ENCODE data around the gene STAB1.

DNA sequence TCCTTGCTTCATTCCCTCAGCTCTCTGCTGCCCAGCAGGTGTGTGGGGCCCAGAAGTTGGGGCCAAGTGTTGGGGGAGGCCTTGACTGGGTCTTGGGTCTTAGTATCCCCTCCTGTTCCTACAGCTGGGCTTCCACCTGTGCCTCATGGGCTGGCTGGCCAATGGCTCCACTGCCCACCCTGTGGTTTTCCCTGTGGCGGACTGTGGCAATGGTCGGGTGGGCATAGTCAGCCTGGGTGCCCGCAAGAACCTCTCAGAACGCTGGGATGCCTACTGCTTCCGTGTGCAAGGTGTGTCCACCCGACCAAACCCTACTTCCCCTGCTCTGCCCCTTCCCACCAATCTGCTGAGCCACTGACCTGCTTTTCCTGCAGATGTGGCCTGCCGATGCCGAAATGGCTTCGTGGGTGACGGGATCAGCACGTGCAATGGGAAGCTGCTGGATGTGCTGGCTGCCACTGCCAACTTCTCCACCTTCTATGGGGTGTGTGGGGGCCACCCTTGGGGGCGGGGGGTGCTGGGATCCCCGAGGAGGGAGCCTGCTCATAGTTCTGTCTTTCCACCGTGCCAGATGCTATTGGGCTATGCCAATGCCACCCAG is 27.6 kb downstream of the STAB1 start:
- no peak for TF ChIP-seq POLR2A (IDR thresholded peaks at IDR 0.05)
- TF ChIP-seq, protein P1, sequence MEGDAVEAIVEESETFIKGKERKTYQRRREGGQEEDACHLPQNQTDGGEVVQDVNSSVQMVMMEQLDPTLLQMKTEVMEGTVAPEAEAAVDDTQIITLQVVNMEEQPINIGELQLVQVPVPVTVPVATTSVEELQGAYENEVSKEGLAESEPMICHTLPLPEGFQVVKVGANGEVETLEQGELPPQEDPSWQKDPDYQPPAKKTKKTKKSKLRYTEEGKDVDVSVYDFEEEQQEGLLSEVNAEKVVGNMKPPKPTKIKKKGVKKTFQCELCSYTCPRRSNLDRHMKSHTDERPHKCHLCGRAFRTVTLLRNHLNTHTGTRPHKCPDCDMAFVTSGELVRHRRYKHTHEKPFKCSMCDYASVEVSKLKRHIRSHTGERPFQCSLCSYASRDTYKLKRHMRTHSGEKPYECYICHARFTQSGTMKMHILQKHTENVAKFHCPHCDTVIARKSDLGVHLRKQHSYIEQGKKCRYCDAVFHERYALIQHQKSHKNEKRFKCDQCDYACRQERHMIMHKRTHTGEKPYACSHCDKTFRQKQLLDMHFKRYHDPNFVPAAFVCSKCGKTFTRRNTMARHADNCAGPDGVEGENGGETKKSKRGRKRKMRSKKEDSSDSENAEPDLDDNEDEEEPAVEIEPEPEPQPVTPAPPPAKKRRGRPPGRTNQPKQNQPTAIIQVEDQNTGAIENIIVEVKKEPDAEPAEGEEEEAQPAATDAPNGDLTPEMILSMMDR (IDR thresholded peaks at IDR 0.05) = no peak

All from breast epithelium (tissue), 3 donors.